Measurements from ENCODE around the gene NBDY.
"Not testable (repeated sequence)": the region's sequence is repeated elsewhere in the genome, so short reads cannot be mapped to it uniquely, and the experiment has no call there.

NBDY gene

DNA sequence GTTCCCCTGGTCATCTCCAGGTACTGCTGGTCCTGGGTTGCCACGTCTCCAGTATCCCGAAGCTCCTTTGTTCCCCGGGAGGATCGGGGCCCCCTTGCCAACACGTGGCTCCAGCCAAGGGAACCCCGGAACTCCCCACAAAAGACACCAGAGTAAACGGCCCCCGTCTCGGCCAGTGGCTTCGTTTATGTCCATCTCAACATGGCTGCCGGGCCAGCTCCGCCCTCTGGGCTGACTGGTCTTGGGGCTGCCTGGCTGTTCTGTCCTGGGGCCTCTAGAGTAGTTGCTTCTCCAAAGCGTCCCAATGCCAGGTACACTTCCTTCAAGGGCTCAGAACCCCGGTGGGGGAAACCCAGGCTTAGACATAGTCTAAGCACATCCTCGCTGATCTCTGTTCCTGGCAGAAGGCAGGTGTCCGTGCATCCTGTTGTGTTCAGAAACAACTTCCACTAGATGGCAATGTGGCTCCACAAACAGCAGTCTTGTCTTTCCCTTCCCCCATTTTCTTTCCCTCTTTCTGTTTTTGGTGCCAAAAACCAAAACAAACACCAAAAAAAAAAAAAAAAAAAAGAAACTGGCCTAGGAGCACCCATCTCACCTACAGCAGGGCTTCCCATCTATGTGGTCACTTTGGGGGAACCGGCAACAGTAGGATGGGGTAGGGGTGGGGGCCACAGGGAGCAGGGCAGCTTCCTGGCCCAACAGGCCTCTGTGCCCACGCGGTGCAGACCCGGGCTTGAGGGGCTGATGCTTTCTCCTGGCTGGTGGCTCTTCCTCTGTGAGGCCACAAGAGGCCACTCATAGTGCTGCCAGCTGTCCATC lies 35.3 kb downstream of the NBDY start:
- peak; percentile 27 to 35 for DNase-seq (ENCODE audit: low read depth in 2 of 2)

DNA sequence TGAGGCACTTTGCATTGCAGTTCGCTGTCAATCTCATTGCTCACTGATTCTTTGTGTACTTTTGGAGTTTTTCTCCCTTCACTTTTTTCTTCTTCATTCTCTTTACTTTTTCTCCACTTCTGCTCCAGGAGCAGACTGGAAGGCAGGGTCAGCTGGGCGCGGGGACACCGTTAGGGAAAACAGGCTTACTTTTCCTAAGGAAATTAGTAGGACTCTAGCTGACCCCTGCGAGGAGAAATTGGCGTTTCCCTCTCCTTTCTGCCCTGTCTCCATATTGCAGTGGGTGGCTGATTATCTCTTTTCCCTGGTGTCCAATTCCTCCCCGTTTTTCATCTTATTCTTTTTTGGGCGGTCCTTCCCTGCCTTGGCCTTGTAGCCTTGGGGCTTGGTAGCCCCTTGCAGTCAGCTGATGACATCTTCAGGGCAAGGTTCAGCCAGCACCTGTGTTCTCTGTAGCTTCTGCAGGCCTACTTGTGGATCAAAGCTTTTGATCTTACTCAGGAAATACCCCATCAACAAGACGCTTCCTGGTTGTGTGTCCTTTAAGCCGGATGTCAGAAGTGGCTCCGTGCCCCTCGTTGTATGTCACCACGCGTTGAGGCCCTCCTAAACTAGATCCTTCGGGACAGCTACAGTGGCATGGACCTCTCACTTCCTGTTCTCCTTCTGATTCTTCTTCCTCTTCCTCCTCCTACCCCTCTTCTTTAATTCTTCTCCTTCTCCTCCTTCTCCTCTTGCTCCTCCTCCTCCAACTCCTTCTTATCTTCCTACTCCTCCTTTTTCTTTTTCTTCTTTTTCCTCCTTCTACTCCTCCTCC lies 36.1 kb downstream of the NBDY start:
- DNase-seq (ENCODE audit: low read depth in 2 of 2): no peak

DNA sequence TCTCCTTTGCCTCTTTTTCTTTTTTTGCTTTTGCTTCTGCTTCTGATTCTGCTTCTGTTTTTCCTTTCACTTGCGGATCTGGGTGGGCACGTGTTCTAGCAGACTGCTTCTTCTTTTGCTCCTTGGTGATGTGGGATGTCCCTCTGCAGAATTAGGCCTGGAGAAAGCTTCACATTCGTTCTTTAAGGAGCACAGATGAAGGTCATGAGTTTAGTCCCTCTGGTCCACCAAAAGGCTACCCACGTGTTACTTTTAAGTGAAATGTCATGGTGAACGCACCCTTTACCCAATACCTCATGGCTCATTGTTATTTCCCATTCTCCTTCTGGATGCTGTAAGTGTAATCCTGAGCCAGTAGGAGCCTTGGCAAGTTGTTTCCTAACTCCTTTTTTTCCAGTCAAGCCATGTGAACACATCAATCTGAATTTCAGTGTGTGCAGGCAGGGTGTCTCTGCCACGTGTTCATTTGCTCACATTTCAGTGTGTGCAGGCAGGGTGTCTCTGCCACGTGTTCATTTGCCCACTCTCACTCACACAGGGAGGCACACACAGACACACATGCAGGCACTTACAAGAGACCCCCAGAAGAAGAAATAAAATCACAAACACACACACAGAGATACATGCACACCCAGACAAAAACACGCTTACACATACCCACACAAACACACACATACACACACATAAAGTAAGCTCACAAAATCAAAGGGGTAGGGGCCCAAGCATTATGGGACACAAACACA lies 36.9 kb downstream of the NBDY start:
- DNase-seq (ENCODE audit: low read depth in 2 of 2): no peak

DNA sequence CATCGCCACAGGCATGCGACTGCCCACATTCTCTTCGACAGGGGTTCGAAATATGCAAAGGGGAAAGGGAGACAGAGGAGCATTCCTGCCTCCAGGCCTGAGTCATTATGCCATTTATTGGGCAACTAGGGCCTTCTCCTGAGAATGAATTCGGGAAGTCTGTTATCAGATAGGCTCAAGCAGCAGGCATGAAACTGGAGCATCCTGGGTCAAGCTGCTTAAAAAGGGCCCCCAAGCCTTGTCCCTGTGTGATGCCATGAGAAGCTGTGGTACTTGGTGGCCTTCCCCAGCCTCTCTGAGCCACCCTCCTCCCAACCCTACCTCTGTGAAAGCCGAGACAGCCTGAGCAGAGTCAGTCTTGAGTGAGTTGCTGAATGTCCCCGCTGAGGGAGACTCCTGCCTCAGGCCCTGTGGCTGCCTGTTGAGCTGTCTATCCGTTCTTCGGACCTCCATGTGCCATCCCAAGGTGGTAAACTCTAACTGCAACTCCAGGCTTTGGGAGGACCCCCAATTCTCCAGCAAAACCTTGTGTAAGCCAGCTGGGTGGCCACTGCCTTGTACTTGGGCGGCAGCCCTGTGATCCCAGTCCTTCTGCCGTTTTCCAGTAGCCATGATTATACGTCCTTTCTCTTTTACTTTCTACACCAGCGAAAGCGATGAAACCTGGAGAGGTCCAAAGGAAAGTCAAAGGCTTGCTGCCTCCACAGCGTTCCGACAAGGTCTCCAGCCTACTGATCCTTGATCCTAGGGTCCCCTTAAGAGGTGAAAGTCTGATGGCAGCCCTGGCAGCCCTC lies 37.7 kb downstream of the NBDY start:
- no peak for DNase-seq (ENCODE audit: low read depth in 2 of 2)

DNA sequence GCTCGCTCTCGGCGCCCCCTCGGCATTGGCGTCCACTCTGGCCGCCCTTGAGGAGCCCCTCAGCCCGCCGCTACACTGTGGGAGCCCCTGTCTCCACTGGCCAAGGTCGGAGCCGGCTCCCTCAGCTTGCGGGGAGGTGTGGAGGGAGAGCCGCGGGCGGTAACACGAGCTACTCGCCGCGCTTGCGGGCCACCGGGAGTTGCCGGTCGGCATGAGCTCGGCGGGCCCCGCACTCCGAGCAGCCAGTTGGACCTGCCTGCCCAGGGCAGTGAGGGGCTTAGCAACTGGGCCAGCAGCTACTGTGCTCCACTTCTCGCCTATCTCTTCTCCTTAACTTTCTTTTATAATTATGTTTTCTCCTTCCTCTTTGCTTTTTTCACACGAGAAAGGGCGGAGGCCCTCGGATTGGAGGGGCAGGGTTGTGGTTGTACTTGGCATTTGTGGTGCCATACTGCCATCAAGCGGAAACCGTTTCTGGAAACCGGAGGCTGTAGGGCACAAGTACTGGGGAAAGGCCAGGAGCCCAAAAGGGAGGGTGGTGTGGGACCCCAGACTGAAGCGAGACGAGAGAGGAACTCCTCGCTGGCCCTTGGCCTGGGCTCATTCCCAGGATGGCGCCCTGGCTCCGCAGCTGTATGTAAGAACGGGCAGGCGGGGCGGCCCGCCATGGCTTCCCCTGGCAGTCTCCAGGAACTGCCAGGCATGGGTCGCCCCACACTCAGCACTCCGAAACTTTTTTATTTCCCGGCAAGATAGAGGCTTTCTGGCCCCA lies 38.5 kb downstream of the NBDY start:
- not testable (repeated sequence) for DNase-seq (ENCODE audit: low read depth in 2 of 2)

DNA sequence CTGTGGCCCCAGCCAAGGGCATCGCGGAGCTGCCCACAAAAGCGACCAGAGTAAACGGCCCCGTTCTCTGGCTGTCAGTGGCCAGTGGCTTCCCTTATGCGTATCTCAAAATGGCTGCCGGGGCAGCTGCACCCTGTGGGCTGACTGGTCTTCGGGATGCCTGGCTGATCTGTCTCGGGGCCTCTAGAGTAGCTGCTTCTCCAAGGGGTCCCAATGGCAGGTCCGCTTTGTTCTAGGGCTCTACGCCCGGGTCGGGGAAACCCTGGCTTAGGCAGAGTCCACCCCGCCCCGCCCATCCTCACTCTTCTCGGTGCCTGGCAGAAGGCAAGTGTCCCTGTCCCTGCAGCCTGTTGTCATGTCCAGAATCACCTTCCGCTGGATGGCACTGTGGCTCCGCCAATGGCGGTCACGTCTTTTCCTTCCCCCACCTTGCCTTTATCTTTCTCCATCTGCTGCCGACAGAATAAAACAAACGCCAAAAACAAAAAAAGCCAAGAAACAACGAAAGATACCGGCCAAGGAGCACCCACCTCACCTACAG lies 39.1 kb downstream of the NBDY start:
- not testable (repeated sequence) for DNase-seq (ENCODE audit: low read depth in 2 of 2)

DNA sequence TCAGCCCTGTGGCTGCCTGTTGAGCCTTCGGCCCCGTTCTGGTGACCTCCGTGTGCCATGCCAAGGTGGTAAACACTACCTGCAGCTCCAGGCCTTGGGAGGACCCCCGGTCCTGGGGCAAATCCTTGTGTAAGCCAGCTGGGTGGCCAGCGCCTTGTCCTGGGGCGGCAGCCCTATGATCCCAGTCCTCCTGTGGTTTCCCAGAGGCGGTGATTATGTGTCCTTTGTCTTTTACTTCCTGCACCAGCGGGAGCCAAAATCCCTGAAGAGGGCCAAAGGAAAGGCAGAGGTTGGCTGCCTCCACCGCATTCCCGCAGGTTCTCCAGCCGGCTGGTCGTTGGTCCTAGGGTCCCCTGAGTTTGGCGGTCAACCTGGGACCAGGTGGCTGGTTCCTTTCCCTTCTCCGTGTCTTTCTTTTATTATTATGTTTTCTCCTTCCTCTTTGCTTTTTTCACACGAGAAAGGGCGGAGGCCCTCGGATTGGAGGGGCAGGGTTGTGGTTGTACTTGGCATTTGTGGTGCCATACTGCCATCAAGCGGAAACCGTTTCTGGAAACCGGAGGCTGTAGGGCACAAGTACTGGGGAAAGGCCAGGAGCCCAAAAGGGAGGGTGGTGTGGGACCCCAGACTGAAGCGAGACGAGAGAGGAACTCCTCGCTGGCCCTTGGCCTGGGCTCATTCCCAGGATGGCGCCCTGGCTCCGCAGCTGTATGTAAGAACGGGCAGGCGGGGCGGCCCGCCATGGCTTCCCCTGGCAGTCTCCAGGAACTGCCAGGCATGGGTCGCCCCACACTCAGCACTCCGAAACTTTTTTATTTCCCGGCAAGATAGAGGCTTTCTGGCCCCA lies 43.9 kb downstream of the NBDY start:
- not testable (repeated sequence) for DNase-seq (ENCODE audit: low read depth in 2 of 2)

DNA sequence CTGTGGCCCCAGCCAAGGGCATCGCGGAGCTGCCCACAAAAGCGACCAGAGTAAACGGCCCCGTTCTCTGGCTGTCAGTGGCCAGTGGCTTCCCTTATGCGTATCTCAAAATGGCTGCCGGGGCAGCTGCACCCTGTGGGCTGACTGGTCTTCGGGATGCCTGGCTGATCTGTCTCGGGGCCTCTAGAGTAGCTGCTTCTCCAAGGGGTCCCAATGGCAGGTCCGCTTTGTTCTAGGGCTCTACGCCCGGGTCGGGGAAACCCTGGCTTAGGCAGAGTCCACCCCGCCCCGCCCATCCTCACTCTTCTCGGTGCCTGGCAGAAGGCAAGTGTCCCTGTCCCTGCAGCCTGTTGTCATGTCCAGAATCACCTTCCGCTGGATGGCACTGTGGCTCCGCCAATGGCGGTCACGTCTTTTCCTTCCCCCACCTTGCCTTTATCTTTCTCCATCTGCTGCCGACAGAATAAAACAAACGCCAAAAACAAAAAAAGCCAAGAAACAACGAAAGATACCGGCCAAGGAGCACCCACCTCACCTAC lies 44.5 kb downstream of the NBDY start:
- not testable (repeated sequence) for DNase-seq (ENCODE audit: low read depth in 2 of 2)

DNA sequence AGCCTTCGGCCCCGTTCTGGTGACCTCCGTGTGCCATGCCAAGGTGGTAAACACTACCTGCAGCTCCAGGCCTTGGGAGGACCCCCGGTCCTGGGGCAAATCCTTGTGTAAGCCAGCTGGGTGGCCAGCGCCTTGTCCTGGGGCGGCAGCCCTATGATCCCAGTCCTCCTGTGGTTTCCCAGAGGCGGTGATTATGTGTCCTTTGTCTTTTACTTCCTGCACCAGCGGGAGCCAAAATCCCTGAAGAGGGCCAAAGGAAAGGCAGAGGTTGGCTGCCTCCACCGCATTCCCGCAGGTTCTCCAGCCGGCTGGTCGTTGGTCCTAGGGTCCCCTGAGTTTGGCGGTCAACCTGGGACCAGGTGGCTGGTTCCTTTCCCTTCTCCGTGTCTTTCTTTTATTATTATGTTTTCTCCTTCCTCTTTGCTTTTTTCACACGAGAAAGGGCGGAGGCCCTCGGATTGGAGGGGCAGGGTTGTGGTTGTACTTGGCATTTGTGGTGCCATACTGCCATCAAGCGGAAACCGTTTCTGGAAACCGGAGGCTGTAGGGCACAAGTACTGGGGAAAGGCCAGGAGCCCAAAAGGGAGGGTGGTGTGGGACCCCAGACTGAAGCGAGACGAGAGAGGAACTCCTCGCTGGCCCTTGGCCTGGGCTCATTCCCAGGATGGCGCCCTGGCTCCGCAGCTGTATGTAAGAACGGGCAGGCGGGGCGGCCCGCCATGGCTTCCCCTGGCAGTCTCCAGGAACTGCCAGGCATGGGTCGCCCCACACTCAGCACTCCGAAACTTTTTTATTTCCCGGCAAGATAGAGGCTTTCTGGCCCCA lies 49.3 kb downstream of the NBDY start:
- DNase-seq (ENCODE audit: low read depth in 2 of 2): not testable (repeated sequence)

DNA sequence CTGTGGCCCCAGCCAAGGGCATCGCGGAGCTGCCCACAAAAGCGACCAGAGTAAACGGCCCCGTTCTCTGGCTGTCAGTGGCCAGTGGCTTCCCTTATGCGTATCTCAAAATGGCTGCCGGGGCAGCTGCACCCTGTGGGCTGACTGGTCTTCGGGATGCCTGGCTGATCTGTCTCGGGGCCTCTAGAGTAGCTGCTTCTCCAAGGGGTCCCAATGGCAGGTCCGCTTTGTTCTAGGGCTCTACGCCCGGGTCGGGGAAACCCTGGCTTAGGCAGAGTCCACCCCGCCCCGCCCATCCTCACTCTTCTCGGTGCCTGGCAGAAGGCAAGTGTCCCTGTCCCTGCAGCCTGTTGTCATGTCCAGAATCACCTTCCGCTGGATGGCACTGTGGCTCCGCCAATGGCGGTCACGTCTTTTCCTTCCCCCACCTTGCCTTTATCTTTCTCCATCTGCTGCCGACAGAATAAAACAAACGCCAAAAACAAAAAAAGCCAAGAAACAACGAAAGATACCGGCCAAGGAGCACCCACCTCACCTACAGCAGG lies 50.0 kb downstream of the NBDY start:
- not testable (repeated sequence) for DNase-seq (ENCODE audit: low read depth in 2 of 2)

DNA sequence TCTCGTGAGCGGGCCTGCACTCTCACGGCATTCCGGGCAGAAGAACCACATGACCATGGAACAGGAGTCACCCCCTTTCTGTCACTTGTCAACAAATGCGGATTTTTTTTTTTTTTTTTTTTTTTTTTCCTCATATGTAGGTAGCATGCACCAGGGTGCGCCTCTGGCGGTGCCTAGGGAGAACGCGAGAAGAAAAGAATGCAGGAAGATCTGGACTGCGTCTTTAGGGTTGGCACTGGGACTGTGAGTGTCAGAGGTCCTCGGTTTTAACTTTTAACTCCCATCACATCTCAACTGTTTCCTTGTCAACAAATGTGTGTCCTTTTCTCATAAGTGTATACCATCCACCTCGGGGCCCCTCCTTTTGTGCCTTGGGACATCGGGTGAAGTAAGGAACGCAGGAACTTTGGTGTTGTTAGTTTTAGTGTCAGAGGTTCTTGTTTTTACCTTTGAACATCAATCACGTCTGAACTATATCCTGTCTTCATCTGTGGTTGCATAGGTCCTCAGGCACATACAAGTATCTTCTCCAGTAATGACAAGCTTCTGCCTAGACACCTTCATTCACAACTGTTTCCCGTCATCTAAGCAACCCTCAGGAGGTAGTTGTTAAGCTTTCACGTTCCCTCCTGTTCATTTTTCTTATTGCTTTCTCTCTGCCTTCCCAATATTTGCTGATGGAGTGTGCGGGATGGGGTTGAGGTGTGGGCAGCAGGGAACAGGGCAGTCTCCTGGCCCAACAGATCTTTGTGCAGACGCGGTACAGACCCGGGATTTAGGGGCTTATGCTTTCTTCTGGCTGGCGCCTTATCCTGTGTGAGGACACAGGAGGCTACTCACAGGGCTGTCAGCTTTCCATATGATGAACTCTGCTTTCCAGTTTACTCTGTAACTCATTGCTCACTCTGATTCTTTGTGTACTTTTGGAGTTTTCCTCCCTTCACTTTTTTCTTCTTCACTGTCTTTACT lies 51.9 kb downstream of the NBDY start:
- not testable (repeated sequence) for DNase-seq (ENCODE audit: low read depth in 2 of 2)

DNA sequence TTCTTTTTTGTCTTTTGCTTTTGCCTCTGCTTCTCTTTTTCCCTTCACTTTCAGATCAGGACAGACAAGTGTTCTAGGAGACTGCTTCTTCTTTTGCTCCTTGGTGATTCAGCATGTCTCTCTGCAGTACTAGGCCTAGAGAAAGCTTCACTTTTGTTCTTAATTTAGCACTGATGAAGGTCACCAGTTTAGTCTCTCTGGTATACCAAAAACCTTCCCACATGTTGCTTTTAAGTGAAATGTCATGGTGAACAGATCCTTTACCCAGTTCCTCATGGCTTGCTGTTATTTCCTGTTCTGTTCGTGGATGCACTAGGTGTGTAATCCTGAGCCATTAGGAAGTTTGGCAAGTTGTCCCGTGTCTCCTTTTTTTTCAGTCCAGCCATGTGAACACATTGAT lies 53.3 kb downstream of the NBDY start:
- no peak for DNase-seq (ENCODE audit: low read depth in 2 of 2)

DNA sequence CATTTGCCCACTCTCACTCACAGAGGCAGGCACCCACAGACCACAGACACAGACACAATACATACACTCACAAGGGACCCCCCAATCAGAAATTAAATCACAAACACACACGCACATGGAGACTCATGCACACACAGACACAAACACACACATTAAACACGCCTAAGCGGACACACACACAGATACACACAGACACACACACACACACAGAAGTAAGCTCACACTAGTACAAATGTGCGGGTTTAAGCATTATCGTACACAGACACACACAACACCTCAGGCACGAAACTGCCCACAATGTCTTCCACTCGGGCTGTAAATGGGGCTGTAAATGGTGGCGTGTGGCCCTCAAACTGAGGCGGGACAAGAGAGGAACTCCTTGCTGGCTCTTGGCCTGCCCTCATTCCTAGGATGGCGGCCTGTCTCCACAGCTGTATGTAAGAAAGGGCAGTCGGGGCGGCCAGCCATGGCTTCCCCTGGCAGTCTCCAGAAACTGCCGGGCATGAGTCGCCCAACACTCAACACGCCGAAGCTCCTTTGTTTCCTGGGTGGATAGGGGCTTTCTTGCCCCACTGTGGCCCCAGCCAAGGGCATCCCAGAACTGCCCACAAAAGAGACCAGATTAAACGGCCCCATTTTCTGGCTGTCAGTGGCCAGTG lies 53.9 kb downstream of the NBDY start:
- DNase-seq (ENCODE audit: low read depth in 2 of 2): no peak

DNA sequence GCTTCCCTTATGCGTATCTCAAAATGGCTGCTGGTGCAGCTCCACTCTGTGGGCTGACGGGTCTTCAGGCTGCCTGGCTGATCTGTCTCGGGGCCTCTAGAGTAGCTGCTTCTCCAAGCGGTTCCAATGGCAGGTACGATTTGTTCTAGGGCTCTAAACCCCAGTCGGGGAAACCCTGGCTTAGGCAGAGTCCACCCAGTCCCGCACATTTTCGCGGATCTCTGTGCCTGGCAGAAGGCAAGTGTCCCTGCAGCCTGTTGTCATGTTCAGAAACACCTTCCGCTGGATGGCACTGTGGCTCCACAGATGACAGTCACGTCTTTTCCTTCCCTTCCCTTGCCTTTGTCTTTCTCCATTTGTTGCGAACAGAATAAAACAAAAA lies 54.4 kb downstream of the NBDY start:
- DNase-seq (ENCODE audit: low read depth in 2 of 2): no peak

DNA sequence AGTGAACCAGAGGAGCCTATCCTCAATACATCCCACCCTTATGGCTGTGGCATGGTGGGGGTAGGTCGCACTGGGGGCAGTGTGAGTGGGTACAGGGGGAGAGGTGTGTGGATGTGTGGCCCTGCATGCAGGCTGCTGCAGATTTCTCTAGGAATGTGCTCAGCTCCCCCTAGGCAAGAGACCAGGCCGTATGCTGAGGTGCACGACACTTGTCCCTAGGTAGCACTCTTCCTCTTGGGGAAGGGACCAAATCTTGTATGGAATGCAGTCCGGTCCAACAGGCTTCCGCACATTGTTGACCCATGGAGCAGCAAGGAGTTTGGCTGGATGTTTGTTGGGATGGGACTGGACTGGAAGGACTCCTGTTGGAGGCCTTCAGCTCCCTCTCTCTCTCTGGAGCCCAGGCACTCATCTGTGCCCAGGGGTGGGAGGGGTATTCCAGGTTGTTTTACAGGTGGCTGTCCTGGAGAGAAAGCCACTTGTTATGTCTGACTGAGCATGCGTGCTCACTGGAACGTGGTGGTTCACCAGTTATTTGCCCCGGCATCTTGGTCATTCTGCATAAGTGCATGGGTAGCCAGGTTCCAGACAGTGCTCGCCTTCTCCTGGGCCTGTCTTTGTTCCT lies 55.1 kb downstream of the NBDY start:
- no peak for DNase-seq (ENCODE audit: low read depth in 2 of 2)

DNA sequence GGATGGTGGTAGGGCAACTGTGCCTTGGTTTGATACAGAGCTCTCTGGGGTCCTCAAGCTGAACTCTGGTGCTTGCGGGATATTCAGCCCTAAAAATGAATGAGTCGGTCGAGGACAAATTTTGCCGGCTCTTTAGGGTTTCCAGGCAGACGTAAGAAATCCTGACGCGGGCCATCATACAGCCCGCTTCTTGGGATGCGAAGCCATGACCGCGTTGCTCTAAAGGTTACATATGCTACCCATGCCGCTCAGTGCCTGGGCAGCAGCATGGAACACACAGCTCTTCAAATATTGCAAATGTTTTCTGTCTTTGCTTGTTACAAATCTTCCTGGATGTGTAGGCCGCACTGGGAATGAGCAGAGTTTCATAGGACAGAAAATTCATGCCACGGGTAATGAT lies 55.6 kb downstream of the NBDY start:
- DNase-seq (ENCODE audit: low read depth in 2 of 2): no peak

All from stimulated activated CD4-positive, alpha-beta T cell treated with anti-CD3 and anti-CD28 coated beads, Interleukin-12 subunit alpha, Interleukin-12 subunit beta, amount 100 ng/mL, for 24 hours (primary cell).